Gastroesophageal sphincter (tissue), 4 donors: ENCODE data around the gene LZIC. TPM values are rescaled to one million over a fixed set of nuclear protein-coding genes. Genes with fewer than 3 reads are reported as not detected.
A peak's percentile ranks its signal among the peaks of the same experiment; 100 is the strongest.

Experiments used
- ATAC-seq: fragments of 150-250 bp; one replicate; pipeline ENCODE4 v1.9.1; 2016; ENCODE audit warnings: mild to moderate bottlenecking, moderate library complexity
- H3K27ac ChIP-seq, 4 donors: fragments of 200-600 bp; sonication (generic) in 3 of 4; 1 replicate in 3 of 4; 2 replicates in 1 of 4; pipeline ENCODE4 v1.5.1; 2016 to 2019
- H3K27me3 ChIP-seq: fragments of 200-600 bp; sonication (generic); one replicate; pipeline ENCODE4 v1.5.1; 2019
- H3K36me3 ChIP-seq, 2 donors: fragments of 200-600 bp; sonication (generic); one replicate each; pipeline ENCODE4 v1.5.1; 2019; ENCODE audit warnings: control low read depth in 1 of 2
- H3K4me1 ChIP-seq, 3 donors: fragments of 200-600 bp; sonication (generic); 1 replicate in 2 of 3; 2 replicates in 1 of 3; pipeline ENCODE4 v1.5.1; 2016 to 2019; ENCODE audit warnings: control low read depth in 2 of 3
- H3K4me3 ChIP-seq, 2 donors: fragments of 200-600 bp; sonication (generic); one replicate each; pipeline ENCODE4 v1.5.1; 2019; ENCODE audit warnings: mild to moderate bottlenecking in 1 of 2, moderate library complexity in 1 of 2
- H3K9me3 ChIP-seq, 3 donors: fragments of 200-600 bp; sonication (generic); one replicate each; pipeline ENCODE4 v1.5.1; 2017 to 2019; ENCODE audit warnings: control low read depth in 2 of 3
- EP300 ChIP-seq: sonication (generic); formaldehyde crosslinking; IDR thresholded peaks from one replicate; pipeline ENCODE4 v1.6.1; 2017; ENCODE audit warnings: antibody characterized with exemption, mild to moderate bottlenecking
- POLR2A ChIP-seq, 2 donors: fragments of 450-650 bp; IDR thresholded peaks; one replicate each; pipeline ENCODE4 v1.6.1; 2017; ENCODE audit warnings: antibody characterized with exemption in 2 of 2, mild to moderate bottlenecking in 2 of 2, moderate library complexity in 1 of 2
- POLR2AphosphoS5 ChIP-seq: sonication (generic); formaldehyde crosslinking; IDR thresholded peaks from one replicate; pipeline ENCODE4 v1.6.1; 2017; ENCODE audit warnings: antibody characterized with exemption
- WGBS, 2 donors: methylation state at CpG; one replicate each; pipeline ENCODE4 v1.1.5; 2018; ENCODE audit warnings: low coverage in 1 of 2; 5-methylcytosine and 5-hydroxymethylcytosine counted together
- total RNA-seq, 4 donors: library from RNA; depleted of rRNA; stranded (reverse); fragments of >200 nt; gene quantifications; one replicate each; pipeline ENCODE4 v1.1.0, GENCODE V29; 2016
- TF ChIP-seq, protein P1 (sequence below), 4 experiments: fragments of 200-600 bp in 2 of 4; fragments of 450-650 bp in 2 of 4; sonication (generic) in 1 of 4; IDR thresholded peaks; one replicate each; pipeline ENCODE4 v1.5.1; 2017 to 2019; ENCODE audit warnings: antibody characterized with exemption in 4 of 4, mild to moderate bottlenecking in 2 of 4, moderate library complexity in 2 of 4

LZIC gene
- total RNA-seq, 4 donors from 2014 or later, result 26.0 to 45.1 (median 38.4) TPM

- ATAC-seq, result no peak
- Histone ChIP-seq H3K27me3 (no peaks in the 10 kb centered on the region), H3K27ac (no peak overlapping the region), H3K9me3 (no peaks in the 10 kb centered on the region), H3K4me3 (no peak overlapping the region), H3K4me1 (peaks cover 0 to 50% (median 22%) of the 10 kb centered on the region in 3 donors), H3K36me3 (no peaks in the 10 kb centered on the region)
- WGBS, 2 donors, result 72 to 83% methylated on average over 4 of the region's 4 CpGs
- TF ChIP-seq POLR2AphosphoS5 (no peak), EP300 (no peak)
These were observed 38.2 kb downstream of the LZIC start for GRCh38 chr1:9905010-9905409.

DNA sequence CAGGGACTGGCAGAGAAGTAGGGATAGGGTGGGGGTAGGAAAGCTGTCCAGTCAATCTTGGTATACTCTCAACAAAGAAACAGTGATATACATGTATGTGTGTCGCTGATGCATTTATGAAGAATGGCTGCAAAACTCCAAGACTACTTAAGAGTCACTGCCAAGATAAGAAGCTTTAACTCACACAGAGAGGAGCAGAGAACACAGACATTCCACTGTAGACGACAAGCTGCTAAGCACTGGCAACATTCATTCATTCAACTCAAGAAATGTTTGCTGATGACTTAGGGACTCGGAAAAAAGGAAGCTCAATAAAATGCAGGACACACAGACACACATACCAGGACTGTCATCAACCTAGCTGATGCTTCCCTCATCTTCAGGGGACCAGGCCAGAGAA, 38.6 kb downstream of the LZIC start:
- H3K27ac ChIP-seq, result no peak overlapping the region
- no peaks in the 10 kb centered on the region for H3K36me3 ChIP-seq
- H3K9me3 ChIP-seq, result no peaks in the 10 kb centered on the region
- peaks cover 0 to 54% (median 22%) of the 10 kb centered on the region in 3 donors for H3K4me1 ChIP-seq
- 50 to 64% methylated on average over 1 to 3 of the region's 3 CpGs for WGBS, 2 donors
- no peak for ATAC-seq
- TF ChIP-seq POLR2A (IDR thresholded peaks at IDR 0.05), result no peak
- TF ChIP-seq POLR2AphosphoS5, result no peak
- TF ChIP-seq EP300, result no peak
- TF ChIP-seq, protein P1, sequence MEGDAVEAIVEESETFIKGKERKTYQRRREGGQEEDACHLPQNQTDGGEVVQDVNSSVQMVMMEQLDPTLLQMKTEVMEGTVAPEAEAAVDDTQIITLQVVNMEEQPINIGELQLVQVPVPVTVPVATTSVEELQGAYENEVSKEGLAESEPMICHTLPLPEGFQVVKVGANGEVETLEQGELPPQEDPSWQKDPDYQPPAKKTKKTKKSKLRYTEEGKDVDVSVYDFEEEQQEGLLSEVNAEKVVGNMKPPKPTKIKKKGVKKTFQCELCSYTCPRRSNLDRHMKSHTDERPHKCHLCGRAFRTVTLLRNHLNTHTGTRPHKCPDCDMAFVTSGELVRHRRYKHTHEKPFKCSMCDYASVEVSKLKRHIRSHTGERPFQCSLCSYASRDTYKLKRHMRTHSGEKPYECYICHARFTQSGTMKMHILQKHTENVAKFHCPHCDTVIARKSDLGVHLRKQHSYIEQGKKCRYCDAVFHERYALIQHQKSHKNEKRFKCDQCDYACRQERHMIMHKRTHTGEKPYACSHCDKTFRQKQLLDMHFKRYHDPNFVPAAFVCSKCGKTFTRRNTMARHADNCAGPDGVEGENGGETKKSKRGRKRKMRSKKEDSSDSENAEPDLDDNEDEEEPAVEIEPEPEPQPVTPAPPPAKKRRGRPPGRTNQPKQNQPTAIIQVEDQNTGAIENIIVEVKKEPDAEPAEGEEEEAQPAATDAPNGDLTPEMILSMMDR (IDR thresholded peaks at IDR 0.05), result no peak
- H3K4me3 ChIP-seq, result no peak overlapping the region
- H3K27me3 ChIP-seq, result no peaks in the 10 kb centered on the region

GRCh38 chr1:9903801-9904527, 39.2 kb downstream of the LZIC start:
- Histone ChIP-seq H3K36me3 (no peaks in the 10 kb centered on the region), H3K27ac (no peak overlapping the region), H3K4me3 (no peak overlapping the region), H3K4me1 (peaks cover 0 to 49% (median 18%) of the 10 kb centered on the region in 3 donors), H3K27me3 (no peaks in the 10 kb centered on the region), H3K9me3 (no peaks in the 10 kb centered on the region)
- no peak for ATAC-seq
- 88 to 89% methylated on average over 3 to 6 of the region's 9 CpGs for WGBS, 2 donors
- no peak for TF ChIP-seq EP300
- TF ChIP-seq, protein P1 (IDR thresholded peaks at IDR 0.05), result no peak

- no peak for TF ChIP-seq POLR2A (IDR thresholded peaks at IDR 0.05)
- TF ChIP-seq POLR2AphosphoS5, result no peak
- TF ChIP-seq, protein P1 (IDR thresholded peaks at IDR 0.05), result no peak
- TF ChIP-seq EP300, result no peak
- no peak for ATAC-seq
- H3K27me3 ChIP-seq, result no peaks in the 10 kb centered on the region
- 80% methylated on average over 1 of the region's 6 CpGs; no CpG with 5 or more reads in 1 of the 2 donors for WGBS, 2 donors
- peak overlapping the region in 2 of 4 donors; percentile 73 to 74 for H3K27ac ChIP-seq
- H3K4me1 ChIP-seq, result peaks cover 0 to 32% (median 12%) of the 10 kb centered on the region in 3 donors
- no peaks in the 10 kb centered on the region for H3K9me3 ChIP-seq
- no peaks in the 10 kb centered on the region for H3K36me3 ChIP-seq
- no peak overlapping the region for H3K4me3 ChIP-seq
These were observed 41.1 kb downstream of the LZIC start for GRCh38 chr1:9902060-9902452.

- ATAC-seq, result no peak
- WGBS, 2 donors, result 68 to 73% methylated on average over 2 to 3 of the region's 9 CpGs
- H3K36me3 ChIP-seq, result no peaks in the 10 kb centered on the region
- no peak overlapping the region for H3K4me3 ChIP-seq
- peaks cover 0 to 32% (median 12%) of the 10 kb centered on the region in 3 donors for H3K4me1 ChIP-seq
- H3K27ac ChIP-seq, result peak overlapping the region in 3 of 4 donors; percentile 58 to 74 (median 73)
- TF ChIP-seq, protein P1 (IDR thresholded peaks at IDR 0.05), result no peak
- TF ChIP-seq EP300 (no peak), POLR2AphosphoS5 (no peak), POLR2A (IDR thresholded peaks at IDR 0.05) (no peak)
- no peaks in the 10 kb centered on the region for H3K9me3 ChIP-seq
- H3K27me3 ChIP-seq, result no peaks in the 10 kb centered on the region
These were observed 41.8 kb downstream of the LZIC start for GRCh38 chr1:9901148-9902059.
